Activated gamma-delta T cell (primary cell): Measurements from ENCODE around the gene TULP3.

Experiments used
- DNase-seq: peaks from one replicate; lab custom pipeline; 2025; lab: John Stamatoyannopoulos, UW

The TULP3 gene

DNA sequence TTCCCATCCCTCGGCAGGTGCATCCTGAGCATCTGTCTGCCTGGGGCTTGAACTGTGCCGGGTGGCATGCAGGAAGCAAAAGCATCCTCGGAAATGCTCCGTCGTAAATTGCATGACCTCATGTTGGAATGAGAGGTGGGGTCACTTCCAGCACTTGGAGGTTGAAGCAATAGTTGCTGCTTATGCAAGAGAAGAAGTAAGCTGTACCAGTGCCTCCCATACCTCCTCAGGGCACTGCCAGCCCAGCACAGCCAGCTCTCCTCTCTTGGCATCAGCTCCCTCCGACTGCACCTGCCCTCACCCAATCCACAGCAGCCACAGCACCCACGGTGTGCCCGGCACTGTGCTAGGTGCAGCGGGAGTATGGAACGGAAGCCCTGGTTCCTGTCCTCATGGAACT lies 80.1 kb downstream of the TULP3 start:
- no peak for DNase-seq

DNA sequence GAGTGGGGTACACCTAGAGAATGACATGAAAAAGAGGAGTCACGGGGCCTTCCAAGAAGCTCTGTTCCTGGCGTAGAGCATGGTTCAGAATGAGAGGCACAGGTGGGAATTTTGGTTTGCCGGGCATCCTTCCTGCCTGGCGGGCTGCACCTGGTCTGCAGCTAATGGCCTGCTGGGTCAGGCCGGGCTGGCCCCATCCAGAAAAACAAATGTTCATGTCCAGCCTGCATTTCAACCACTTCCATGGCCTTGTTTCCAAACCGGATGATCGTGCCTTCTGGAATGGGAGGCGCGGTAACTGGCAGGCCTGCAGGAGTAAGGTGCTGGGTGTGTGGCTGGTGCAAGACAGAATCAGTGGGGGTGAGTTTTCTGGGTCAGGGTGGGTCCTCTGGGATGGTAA lies 82.9 kb downstream of the TULP3 start:
- no peak for DNase-seq

DNA sequence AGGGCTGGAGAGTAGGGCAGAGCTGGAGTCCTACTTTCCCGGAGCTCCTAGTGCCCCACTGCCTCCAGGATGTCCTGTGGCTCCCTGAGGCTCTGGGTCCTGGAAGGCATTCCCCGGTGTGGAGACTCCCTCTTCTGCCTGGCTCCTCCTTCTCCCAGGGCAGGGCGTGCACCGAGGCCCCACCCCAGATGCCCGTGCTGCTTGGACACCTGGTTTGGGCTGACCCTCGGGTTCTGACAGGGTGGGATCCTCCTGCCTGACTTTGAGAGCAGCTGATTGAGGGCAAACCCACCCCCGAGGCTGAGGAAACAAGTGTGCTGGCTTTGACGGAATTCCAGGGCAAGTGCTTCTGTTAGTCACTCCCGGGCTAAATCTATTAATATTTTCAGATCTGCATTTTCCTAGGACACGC lies 83.9 kb downstream of the TULP3 start:
- DNase-seq: no peak

DNA sequence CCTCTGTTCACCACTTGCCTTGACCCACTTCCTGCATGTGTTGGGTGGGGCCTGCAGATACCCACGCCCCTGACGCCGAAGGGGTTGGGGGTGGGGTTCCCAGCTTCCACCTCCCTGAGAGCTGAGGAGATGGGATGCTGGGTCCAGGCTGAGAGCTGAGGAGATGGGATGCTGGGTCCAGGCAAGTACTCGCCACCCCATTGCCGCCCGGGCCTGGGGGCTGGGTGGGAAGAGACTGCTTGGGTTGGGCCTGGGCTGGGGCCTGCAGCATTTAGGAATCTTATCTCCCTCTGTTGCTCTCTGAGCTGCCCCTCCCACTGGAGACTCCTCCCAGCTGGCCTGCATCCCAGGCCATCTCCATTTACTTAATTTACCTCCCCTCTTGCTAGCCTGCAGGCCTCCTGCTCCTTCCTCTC lies 85.9 kb downstream of the TULP3 start:
- no peak for DNase-seq

DNA sequence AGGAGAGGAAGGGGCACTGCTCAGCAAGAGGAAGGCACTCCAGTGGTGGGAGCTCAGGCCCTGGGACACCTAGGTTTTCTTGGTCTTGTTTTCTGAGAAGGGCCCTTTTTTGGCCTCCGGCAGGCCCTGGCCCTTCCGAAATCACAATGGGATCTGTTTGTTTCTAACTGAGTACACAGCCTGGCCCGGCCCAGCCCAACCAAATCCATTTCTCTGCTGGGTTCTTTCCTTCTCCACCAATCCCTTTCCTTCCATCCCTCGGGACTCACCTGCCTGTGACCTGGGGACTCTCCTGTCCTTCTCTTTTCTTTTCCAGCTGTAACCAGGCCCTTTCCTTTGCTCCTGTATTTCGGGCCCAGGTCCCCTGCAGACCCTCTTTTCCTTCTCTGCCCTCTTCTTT lies 87.1 kb downstream of the TULP3 start:
- no peak for DNase-seq

DNA sequence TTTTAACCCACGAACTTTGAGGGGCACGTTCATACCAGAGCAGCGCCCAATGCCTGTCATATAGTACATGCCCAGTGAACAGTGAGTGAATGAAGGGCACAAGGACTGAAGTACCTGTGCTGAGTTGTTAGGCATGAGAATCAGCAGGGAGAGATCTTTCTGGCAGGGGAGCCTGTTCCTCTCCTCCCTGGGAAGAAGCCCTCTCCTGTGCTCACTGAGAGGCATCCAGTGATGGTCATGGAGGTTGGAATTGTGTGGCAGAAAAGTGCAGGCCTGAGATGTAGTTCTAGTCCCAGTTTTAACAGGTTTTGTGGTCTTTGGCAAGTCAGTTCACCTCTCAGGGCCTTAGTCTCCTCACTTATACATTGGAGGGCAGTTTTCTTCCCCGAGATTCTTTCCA lies 89.1 kb downstream of the TULP3 start:
- no peak for DNase-seq

DNA sequence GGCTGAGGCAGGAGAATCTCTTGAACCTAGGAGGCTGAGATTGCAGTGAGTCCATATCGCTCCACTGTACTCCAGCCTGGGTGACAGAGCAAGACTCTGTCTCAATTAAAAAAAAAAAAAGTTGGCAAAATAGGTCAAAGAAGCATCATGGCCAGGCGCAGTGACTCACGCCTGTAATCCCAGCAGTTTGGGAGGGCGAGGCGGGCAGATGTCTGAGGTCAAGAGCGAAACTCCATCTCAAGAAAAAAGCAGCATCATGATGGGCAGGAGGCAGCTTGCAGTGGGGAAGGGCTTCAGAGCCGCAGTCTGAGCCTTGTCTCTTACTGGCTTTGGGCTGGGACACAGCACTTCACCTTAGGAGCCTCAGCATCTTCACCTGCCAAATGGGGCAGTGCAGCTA lies 89.9 kb downstream of the TULP3 start:
- DNase-seq: no peak

DNA sequence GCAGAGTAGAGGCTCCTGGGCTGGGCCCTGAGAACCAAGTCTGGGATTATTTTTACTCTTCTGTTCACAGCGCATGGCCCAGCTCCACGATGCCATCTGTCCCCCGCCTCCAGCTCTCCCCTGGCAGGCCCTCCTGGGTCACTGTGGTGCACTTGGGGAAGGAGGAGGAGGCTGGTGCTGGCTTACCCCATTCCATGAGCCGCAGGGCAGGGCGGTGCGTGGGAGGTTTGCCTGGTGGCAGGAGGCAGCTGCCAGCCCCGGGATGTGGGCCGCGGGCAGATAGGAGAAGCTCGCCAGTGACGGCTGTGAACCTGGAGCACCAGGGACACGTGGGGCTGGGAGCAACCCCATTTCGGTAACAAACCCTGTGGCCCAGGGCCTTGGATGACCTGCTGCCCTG lies 91.7 kb downstream of the TULP3 start:
- DNase-seq: no peak

DNA sequence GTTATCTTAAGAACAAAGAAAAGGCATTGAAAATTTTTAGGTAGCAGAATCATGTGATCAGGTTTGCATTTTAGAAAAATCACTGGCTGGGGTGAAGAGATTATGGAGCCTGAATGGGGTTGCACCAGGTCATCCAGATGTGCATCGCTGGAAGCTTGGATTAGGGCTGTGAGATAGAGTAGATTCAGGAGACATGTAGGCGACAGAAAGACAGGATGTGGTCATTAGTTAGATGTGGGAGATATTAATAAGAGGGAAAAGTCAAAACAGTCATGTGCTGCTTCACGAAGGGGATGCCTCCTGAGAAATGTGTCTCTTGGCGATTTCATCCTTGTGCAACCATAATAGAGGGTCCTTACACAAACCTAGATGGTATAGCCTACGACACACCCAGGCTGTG lies 93.6 kb downstream of the TULP3 start:
- no peak for DNase-seq

DNA sequence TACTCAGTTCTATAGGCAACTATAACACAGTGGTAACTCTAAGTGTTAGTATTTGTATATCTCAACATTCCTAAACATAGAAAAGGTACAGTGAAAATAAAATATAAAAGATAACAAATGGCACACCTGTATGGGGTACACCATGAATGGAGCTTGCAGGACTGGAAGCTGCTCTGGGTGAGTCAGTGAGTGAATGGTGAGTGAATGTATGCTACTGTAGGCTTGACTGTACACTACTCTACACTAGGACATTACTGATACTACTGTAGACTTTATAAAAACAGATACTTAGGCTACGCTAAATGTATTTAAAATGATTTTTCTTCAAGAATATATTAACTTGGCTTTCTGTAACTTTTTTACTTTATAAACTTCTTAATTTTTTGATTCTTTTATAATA lies 94.0 kb downstream of the TULP3 start:
- no peak for DNase-seq

DNA sequence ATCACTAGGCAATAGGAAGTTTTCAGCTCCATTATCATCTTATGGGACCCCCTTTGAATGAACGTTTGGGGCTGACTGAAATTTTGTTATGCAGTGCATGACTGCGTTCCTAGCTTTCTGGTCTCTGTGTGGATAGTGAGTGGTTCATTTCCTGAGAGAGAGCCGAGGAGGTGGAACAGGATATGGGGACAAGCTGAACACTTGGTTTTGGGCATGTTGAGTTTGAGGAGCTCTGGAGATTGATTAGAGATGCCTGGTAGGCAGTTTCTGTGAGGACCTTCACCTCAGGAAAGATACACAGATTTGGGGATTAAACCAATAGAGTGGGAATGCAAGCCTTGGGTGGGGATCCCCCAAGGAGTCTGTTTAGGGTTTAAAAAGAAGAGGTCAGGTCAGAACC lies 96.2 kb downstream of the TULP3 start:
- no peak for DNase-seq

DNA sequence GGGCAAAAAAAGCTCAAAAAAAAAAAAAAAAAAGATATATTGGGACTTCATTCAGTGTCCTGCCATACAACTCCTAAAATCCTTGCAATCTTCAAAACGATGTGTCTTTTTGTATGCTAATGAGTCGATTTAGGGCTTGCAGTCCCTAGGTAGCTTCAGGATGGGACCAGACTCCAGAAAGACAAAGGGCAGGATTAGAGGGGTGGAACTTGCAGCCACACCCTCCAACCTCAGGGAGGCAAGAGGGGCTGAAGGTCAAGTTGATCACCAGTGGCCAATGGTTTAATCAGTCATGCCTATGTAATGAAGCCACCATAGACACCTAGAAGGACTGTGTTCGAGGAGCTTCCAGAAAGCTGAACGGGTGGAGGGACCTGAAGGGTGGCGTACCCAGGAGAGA lies 97.8 kb downstream of the TULP3 start:
- no peak for DNase-seq
